HG03342 (cell line): ENCODE results near the gene PLPP1.
"Not testable (repeated sequence)": the region's sequence is repeated elsewhere in the genome, so short reads cannot be mapped to it uniquely, and the experiment has no call there.

Source experiments
- ATAC-seq: cut with Tn5 transposase; IDR thresholded peaks from one replicate; pipeline ENCODE4 v1.9.1; 2021; ENCODE audit warnings: mild to moderate bottlenecking, moderate library complexity; ENCODE audit not compliant: unreplicated experiment

Gene PLPP1

DNA sequence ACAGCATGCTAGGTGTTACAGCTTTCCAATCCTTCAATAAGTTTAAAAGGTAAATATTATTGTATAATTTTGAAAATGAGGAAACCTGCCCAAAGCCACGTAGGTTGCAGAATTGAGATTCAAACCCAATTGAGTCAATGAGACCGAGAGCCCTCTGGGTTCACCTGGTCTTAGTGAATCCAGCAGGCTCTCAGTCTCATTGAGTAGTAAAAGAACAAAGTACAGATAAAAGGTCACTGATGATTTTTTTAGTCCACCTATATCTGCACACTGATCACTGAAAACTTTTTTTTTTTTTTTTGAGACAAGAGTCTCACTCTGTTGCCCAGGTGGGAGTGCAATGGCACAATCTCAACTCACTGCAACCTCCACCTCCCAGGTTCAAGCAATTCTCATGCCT lies 27.2 kb downstream of the PLPP1 start:
- no peak for ATAC-seq

DNA sequence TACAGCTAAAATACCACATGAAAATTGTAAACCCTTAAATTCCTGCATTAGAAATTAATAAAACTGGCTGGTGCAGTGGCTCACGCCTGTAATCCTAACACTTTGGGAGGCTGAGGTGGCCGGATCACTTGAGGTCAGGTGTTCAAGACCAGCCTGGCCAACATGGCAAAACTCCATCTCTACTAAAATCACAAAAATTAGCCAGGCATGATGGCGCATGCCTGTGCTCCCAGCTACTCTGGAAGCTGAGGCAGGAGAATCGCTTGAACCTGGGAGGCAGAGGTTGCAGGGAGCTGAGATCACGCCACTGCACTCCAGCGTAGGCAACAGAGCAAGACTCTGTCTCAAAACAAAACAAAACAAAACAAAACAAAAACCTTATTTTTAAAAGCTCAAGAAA lies 29.1 kb downstream of the PLPP1 start:
- ATAC-seq, result not testable (repeated sequence)

DNA sequence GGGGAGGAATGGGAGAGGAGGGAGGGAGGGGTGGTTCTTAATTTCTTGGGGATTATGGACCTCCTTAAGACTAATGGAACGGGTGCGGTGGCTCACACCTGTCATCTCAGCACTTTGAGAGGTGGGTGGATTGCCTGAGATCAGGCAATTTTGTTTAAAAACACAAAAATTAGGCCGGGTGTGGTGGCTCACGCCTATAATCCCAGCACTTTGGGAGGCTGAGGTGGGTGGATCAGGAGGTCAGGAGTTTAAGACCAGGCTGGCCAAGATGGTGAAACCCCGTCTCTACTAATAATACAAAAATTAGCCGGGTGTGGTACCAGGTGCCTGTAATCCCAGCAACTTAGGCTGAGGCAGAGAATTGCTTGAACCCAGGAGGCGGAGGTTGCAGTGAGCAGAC lies 30.8 kb downstream of the PLPP1 start:
- ATAC-seq, result not testable (repeated sequence)

DNA sequence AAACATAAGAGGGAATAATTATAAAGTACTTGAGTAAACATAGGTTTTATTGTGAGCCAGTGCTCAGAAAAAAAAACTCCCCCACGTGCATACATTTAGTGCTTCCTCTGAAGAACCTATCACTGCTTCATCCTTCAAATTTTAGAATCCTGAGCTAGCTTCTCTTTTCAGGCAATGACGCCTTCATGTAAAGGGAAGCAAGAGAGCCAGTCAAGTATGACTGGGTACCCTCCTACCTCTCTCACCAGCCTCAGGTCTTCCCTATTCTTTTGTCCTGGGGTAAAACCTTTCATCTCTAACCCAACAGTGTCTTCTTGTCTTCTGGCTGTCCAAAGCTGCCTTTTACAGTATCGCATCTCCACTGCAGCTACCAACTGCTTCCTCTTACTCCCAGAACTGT lies 32.0 kb downstream of the PLPP1 start:
- ATAC-seq, result no peak

DNA sequence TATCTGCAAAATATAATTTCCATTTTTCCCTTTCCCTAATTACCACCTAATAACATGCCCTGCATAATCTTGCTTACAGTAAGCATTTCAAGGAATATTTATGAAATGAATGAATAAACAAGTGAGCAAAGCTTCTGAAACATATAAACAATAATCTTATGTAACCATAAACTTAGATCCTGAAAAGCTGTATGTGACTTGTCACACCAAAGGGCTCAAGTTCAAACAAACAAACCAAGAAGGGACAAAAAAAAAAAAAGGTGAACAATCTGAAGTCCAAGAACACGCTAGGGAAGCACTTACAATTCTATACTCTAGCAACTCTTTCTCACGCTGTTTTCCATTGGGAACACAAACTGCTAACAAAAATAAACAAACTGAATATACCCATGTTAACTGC lies 36.3 kb downstream of the PLPP1 start:
- no peak for ATAC-seq

DNA sequence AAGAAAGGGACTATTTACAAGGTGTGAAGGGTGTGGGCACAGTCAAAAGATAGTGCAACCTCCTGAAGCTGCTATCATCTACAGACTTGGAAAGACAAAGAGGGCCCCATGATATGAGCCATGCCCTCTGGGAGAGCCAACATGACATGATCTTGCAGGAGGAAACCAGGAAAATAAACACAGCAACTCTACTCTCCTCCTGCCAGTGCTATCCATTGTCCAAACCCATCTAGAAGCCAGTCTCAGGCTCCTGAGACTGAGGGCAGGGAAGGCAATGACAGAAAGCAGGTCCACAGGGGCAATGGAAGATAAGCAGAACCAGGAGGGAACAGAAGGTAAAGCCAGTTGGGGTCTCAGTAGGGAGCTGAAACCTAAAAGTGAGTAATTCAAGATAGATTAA lies 37.1 kb downstream of the PLPP1 start:
- ATAC-seq, result no peak

DNA sequence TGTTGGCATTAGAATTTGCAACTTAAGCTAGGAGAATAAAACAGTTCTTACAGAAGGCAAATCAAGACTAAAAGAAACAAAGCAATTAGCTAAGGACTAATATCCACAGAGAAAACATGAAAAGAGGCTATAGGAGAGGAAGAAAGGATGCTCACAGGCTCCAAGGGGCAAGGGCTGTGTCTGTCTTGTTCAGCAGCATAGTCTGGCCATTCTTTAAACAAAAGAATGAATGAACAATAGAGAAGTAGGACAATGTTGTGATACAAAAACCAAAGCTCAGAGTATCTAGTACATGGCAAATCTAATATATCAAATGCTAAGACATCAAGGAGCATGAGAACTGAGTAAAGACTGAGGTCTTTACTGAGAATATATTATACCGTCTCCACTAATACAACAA lies 39.5 kb downstream of the PLPP1 start:
- ATAC-seq, result no peak

DNA sequence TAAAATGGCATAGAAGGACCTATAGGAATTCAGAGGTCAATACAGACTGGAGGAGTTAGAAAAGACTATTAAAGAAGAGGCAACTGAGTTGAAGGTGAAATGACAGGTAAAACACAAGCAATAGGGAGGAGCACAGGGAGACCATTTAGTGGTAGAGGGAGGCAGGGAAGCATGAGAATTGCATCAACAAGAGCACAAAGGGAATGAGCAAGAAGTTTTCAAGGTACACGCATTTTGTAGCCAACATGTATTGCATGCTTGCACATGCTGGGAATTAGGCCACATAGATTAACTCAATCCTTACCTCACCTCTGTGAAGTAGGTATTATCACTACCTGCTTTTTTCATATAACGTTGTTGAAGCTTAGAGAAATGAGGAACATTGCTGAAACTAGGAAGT lies 42.3 kb downstream of the PLPP1 start:
- ATAC-seq, result no peak

DNA sequence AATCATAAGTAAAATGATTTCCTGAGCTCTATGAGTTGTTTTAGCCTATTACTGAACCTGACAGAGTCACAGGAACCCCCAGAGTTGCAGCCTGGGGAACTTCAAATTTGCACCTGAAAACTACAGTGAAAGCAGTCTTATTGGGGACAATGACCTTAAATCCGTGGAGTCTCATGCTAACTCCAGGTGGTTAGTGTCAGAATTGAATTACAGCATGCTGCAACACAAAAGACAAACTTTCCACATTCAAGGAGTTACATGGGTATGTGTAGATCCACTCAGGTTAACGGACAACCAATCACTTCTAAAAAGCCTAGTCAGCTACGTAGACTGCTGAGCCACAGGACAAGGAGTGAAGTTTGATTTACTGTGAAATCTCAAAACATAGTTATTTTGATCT lies 49.7 kb downstream of the PLPP1 start:
- no peak for ATAC-seq

DNA sequence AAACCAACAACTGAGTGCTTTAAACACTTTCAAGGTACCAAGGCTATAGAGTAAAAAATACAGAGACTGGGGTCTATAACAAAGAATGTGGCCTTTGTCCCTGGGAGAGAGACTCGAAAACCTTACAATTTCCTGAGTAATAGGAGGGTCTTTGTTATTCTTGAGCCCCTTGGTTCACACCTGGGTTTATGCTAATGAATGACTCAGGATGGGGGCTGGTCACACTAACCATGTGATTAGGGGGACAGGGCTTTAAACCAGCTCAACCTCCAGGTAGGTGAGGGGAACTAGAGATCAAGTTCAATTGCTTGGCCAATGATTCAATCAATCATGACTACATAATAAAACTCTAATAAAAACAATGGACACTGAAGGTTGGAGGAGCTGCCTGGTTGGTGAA lies 50.2 kb downstream of the PLPP1 start:
- no peak for ATAC-seq

DNA sequence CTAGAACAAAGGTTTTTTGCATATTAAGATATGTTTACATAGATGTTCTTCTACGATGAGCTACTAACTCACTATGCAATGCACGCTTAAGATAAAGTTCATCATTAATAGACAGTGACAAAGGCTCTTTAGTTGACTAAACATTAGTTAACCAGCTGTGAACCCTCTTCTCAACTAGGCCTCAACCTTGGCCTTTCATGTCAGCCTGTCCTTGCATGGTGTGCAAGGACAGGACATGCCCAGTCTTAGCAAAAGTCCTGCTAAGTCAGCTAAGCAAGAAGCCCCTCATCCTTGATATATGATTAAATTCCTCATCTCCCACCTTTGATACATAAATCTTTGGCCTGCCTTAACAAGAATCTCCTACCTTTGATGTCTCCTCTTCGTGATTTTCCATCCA lies 50.9 kb downstream of the PLPP1 start:
- no peak for ATAC-seq

DNA sequence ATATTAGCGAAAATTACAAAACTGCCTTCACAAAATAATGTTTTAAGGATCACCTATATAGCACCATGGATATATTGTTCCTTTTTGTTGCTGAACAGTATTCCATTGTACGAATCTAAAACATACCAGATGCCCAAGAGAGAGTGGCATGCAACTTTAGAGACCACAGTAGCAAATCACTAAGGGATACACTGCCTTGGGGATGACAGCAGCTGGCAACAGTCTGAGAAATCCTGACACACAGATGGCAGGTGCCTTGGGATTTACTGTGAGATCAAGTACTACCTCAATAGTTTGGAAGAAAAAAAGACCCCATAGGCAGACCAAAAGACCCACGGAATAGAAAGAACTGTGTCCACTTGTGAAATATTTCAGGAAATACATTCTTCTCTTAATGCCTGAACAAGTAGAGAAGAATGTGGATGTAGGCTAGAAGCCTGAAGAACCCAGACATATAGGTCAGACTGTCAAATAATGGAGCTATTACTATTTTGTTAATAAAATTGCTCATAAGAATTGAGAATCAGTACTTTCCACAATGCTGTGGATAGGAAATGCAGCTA lies 53.4 kb downstream of the PLPP1 start:
- no peak for ATAC-seq

DNA sequence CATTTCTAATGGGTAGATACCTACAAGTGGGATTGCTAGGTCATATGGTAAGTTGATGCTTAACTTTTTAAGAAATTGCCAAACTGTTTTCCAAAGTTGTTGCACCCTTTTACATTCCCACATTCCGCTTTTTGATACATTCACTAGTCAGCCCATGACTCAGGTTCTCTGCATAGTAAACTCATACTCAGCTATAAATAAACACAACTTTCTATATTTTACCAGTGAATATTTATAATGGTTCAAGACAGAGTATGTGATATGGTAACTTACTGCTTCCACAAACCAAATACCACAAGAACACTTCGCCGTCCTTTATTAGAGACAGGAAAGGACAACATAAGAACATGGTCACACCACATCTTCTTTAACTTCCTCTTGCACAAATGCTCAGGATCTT lies 54.0 kb downstream of the PLPP1 start:
- ATAC-seq, result no peak

DNA sequence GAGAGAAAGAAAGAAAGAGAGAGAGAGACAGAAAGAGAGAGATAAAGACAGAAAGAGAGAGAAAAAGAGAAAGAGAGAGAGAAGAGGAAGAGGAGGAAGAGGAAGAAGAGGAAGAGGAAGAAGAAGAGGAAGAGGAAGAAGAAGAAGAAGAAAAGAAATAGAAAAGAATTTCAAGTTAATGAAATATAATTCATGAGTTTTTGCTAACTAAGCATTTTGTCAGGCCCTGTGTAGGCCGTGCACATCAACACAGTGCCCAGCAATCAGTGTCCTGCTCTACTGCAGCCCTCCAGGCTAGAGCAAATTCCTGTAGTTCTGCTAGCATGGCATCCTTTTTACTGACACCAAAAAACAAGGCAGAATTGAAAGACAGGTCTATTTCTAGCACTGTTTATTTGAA lies 62.1 kb downstream of the PLPP1 start:
- no peak for ATAC-seq

DNA sequence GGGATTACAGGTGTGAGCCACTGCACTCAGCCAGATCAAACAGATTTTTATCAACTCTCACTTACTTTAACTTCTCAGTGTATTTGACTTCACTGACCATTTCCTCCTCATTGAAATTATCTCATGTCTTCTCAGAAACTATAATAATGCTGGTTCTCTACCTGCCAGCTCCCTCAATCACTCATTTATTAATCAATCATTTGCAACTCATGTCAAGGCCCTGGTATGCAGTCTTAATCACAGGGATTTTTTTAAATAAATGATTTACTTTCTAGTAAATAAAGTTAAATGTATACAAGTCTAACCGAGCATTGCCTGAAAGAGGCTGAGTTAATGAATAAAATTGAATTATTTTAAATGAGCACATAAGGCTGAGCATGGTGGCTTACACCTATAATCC lies 63.3 kb downstream of the PLPP1 start:
- no peak for ATAC-seq

DNA sequence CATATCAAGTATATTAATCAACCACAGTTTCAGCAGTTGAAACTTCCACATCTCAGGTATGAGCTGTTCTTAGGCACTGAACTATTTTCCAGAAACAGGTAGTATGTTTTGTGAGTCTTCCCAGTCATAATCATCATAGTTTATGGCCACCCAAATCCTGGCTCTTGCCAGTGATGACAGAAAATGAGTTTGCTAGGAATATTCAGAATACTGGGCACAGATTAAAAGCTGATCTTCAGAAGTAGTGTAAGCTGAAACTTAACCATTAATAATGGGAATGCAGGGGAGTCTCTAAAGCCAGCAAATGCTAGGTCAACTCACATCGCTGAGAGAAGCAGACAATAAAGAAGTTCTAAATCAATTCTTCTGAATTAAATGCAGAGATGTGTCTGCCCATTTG lies 64.5 kb downstream of the PLPP1 start:
- ATAC-seq, result no peak

DNA sequence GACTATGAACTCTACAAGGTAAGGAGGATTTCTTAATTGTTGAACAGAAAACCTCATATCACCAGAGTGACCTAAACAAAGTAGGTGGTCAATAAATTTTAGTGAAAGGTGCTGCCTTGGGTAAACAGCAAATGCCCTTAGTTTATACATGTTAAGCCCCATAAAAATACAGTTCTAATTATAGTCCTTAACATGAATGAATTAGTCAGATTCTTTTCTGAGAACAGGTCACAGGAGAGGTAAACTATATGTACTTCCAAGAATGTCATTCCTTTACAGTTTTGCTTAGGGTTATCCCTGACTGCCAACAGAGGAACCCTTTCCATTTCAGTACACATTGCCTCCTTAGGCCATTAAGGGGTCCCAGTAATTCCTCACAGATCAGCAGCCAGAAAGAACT lies 64.9 kb downstream of the PLPP1 start:
- ATAC-seq, result no peak

DNA sequence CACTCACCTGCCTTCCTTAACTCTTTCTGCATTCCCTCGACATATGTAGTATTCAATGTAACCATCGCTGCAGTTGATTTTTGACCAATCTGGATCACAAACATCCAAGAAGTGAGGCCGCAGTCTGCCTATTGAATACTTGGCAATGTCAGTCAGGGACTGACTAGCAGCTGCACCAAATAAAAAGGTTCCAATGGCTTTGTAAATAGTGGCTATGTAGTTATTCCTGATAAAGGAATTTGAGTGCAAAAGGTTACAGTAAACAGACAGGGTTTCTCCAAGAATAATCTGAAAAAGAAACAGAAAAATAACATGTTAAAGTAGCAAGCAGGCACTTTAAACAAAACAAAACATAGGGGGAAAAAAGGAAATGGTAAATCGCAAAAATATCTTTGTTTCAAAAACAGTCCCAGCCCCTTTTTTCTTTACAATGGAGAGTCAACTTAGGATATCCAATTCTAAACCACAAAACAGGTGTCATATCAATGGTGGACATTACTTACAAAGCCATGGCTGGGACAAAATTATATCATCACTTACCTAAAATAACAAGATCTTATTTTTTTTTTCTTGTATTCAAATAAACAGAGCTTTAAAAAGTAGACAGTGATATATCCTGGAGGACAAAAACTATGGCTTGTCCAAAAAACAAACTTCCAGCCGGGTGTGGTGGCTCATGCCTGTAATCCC lies 66.8 kb downstream of the PLPP1 start:
- no peak for ATAC-seq

DNA sequence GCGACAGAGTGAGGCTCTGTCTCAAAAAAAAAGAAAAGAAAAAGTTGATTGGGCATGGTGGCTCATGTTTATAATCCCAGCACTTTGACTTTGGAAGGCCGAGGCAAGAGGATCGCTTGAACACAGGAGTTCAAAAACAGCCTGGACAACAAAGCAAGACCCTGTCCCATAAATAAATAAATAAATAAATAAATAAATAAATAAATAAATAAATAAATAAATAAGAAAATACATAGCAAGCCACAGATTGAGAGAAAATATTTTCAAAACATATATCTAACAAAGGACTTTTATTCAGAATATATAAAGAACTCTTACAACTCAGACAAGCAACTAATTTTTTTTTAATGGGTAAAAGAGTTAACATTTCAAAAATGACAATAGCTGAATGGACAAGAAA lies 71.2 kb downstream of the PLPP1 start:
- no peak for ATAC-seq

DNA sequence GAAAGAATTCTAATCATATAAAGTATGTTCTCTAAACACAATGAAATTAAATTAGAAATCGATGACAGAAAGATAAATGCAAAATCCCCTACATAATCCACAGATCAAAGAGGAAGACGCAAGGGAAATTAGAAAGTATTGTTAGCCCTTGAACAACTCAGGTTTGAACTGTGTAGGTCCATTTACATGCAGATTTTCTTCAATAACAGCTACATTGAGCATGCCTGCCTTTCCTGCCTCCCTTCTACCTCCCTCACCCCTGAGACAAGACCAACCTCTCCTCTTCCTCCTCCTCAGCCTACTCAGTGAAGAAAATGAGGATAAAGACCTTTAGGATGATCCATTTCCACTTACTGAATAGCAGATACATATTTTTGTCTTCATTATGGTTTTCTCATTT lies 75.2 kb downstream of the PLPP1 start:
- no peak for ATAC-seq

DNA sequence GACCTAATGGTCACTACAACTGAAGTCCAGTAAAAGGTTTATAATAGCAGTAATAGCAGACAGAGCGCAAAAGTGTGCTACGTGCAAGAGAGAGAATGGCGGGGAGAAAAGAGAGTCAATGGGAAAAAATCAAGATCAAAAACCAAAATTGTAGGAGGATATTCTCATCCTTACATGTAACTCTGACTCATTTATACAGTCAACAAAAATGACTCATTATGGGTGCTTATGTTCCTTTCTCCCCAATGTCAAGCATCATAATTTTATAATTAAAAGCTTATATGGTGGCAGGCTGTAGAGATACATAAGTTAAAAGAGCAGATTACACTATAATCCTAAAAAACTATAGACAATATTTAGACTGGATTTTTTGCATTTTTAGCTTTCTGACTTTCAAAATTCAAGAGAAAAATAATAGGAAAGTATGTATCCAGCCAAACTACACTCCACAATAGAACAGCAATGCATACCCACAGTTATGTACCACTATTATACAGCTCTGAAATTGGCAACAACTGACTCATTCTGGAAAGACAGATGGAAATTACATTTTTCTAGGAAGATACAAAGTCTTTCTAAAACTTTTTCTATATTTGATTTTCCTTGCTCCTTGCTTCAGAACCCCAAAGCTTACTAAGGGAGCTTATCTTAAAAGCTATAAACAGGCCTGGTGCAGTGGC lies 78.4 kb downstream of the PLPP1 start:
- ATAC-seq, result no peak

DNA sequence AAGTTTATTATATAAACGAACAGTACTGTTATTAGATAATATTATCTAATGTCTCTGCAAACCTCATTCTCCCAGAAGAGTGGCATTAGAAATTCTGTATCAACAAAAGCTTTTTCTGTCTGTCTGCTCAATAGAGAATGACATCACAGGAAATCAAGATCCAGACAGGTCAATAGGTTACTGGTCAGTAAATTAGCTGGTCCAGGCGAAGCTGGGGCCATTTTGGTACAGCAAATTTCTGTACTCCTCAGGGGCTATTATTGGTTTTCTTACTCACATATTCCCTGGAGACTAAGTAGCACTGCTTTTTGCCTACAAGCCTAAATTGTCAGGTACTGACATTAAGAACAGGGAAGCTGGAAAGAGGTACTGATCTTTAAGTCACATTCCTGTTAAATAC lies 80.5 kb downstream of the PLPP1 start:
- ATAC-seq, result no peak

DNA sequence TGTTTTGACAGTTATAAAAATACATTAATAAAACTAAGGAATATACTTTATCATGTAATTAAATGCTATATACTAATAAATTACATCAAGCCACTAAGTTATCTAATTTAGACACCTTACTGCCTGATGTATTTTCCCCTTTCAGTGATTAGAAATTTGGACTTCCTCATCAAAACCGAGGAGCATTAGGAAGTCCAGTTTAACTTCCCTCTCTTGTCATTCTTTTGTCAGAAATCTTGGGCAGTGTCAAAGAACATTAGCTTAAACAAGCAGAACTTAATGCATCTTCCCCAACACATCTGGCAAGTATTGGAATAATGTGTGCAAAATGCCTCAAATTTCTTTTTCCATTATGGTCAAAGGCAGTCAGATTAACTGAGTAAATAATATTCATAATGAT lies 81.6 kb downstream of the PLPP1 start:
- ATAC-seq, result no peak
